BJ (cell line): ENCODE data around the gene VPS26C. TPM values are rescaled to one million over a fixed set of nuclear protein-coding genes. Genes with fewer than 3 reads are reported as not detected.
"Not testable (repeated sequence)": the region's sequence is repeated elsewhere in the genome, so short reads cannot be mapped to it uniquely, and the experiment has no call there.

Source experiments
- CTCF ChIA-PET: fragments of 350-600 bp; formaldehyde crosslinking; extraction: SDS; loops from one replicate; lab custom pipeline; 2021; ENCODE audit warnings: antibody characterized with exemption, inconsistent platforms; lab: Yijun Ruan, JAX
- POLR2A ChIA-PET: fragments of 300-600 bp; sonication (Branson Sonifier 250); formaldehyde crosslinking; extraction: SDS; loops from one replicate; lab custom pipeline; 2021; ENCODE audit warnings: antibody characterized with exemption; lab: Charles Lee
- DNase-seq: peaks from one replicate; pipeline ENCODE4 v3.0.0-alpha.2; 2011; ENCODE audit warnings: low read depth
- H3K27me3 ChIP-seq: 2 replicates; pipeline ENCODE4 v1.6.0; 2011; ENCODE audit warnings: low read length; ENCODE audit not compliant: control insufficient read depth, insufficient read depth
- H3K36me3 ChIP-seq: 2 replicates; pipeline ENCODE4 v1.5.1; 2011; ENCODE audit warnings: low read length; ENCODE audit not compliant: control insufficient read depth, insufficient read depth
- H3K4me3 ChIP-seq: 2 replicates; pipeline ENCODE4 v1.5.1; 2011; ENCODE audit warnings: low read depth, mild to moderate bottlenecking, control low read depth, low read length
- CTCF ChIP-seq: IDR thresholded peaks from 2 replicates; pipeline ENCODE4 v1.5.1; 2011; ENCODE audit warnings: low read depth, mild to moderate bottlenecking, control low read depth, inconsistent platforms, low read length, moderate library complexity; ENCODE audit not compliant: insufficient read depth
- polyA plus RNA-seq: library from polyadenylated mRNA; depleted of rRNA; stranded (reverse); fragments of >200 nt; gene quantifications from 2 replicates; pipeline ENCODE4 v1.2.3, GENCODE V29; 2011

Gene VPS26C
- polyA plus RNA-seq, 1 experiment, result 63.3 TPM

- no peak for DNase-seq
- no peak for TF ChIP-seq CTCF
- Histone ChIP-seq H3K36me3 (peaks cover 24% of the 10 kb centered on the region), H3K4me3 (no peak overlapping the region), H3K27me3 (no peaks in the 10 kb centered on the region)
- POLR2A ChIA-PET, result no interaction called here
- CTCF ChIA-PET, result no interaction called here
These were observed 42.0 kb downstream of the VPS26C start for GRCh38 chr21:37224861-37225839.

GRCh38 chr21:37223804-37224345, 43.3 kb downstream of the VPS26C start:
- no peak for TF ChIP-seq CTCF
- ChIA-PET CTCF (no interaction called here), POLR2A (interaction anchor here (0.6 kb wide), 1 partner anchor 11 kb away, joined by 3 read pairs; no protein-coding TSS in a partner anchor)
- no peak overlapping the region for H3K4me3 ChIP-seq
- no peak for DNase-seq
- no peaks in the 10 kb centered on the region for H3K27me3 ChIP-seq
- peaks cover 24% of the 10 kb centered on the region for H3K36me3 ChIP-seq

GRCh38 chr21:37222248-37222647, 44.9 kb downstream of the VPS26C start:
- DNase-seq, H3K27me3 ChIP-seq, CTCF ChIA-PET, POLR2A ChIA-PET, H3K4me3 ChIP-seq: not testable (repeated sequence)
- peaks cover 21% of the 10 kb centered on the region for H3K36me3 ChIP-seq

GRCh38 chr21:37220981-37221664, 46.0 kb downstream of the VPS26C start:
- peaks cover 13% of the 10 kb centered on the region for H3K36me3 ChIP-seq
- H3K4me3 ChIP-seq, result peak overlapping the region; percentile 59
- no peaks in the 10 kb centered on the region for H3K27me3 ChIP-seq
- POLR2A ChIA-PET, result interaction anchor here (0.5 kb wide), 1 partner anchor 241 kb away, joined by 4 read pairs; no protein-coding TSS in a partner anchor
- TF ChIP-seq CTCF, result peak; percentile 41
- peak; percentile 41 for DNase-seq
- CTCF ChIA-PET, result interaction anchor here (0.5 to 2.0 kb wide), 6 partner anchors 13 to 1580 kb away, joined by 3 to 8 read pairs (median 4); no protein-coding TSS in a partner anchor

- H3K4me3 ChIP-seq, result peak overlapping the region; percentile 59
- H3K36me3 ChIP-seq, result peaks cover 10% of the 10 kb centered on the region
- no peaks in the 10 kb centered on the region for H3K27me3 ChIP-seq
- no peak for DNase-seq
- ChIA-PET POLR2A (no interaction called here), CTCF (interaction anchor here (0.5 to 2.0 kb wide), 5 partner anchors 12 to 1579 kb away, joined by 3 to 8 read pairs (median 5); no protein-coding TSS in a partner anchor)
- TF ChIP-seq CTCF, result peak; percentile 35; the same call in 1 of the 2 replicates
These were observed 46.6 kb downstream of the VPS26C start for GRCh38 chr21:37220433-37220980.
